Effector memory CD4-positive, alpha-beta T cell (primary cell): ENCODE data around the gene CPOX.

ENCODE experiments used
- DNase-seq, 3 donors: peaks; one replicate each; pipeline ENCODE4 v3.0.0-alpha.2; 2020
- H3K27ac ChIP-seq: 2 replicates; pipeline ENCODE4 v1.7.0; 2013; ENCODE audit warnings: mild to moderate bottlenecking, low read length, moderate library complexity; ENCODE audit not compliant: insufficient read depth, poor library complexity, severe bottlenecking
- H3K27me3 ChIP-seq: replicated peaks from 2 replicates; pipeline ENCODE4 v1.7.0; 2013; ENCODE audit warnings: mild to moderate bottlenecking, low read length; ENCODE audit not compliant: insufficient read depth, control insufficient read depth, poor library complexity, severe bottlenecking
- H3K36me3 ChIP-seq: 2 replicates; pipeline ENCODE4 v1.7.0; 2013; ENCODE audit warnings: mild to moderate bottlenecking, low read length, moderate library complexity; ENCODE audit not compliant: control insufficient read depth, insufficient read depth
- H3K4me1 ChIP-seq: 2 replicates; pipeline ENCODE4 v1.7.0; 2013; ENCODE audit warnings: low read length, mild to moderate bottlenecking; ENCODE audit not compliant: control insufficient read depth, insufficient read depth, poor library complexity, severe bottlenecking
- H3K4me3 ChIP-seq: 2 replicates; pipeline ENCODE4 v1.7.0; 2013; ENCODE audit warnings: low read length, low read depth, mild to moderate bottlenecking; ENCODE audit not compliant: insufficient read depth, poor library complexity, severe bottlenecking
- H3K9me3 ChIP-seq: 2 replicates; pipeline ENCODE4 v1.7.0; 2013; ENCODE audit warnings: mild to moderate bottlenecking, low read length, moderate library complexity; ENCODE audit not compliant: control insufficient read depth

The CPOX gene

GRCh38 chr3:98582042-98582441, 11.4 kb downstream of the CPOX start:
- Histone ChIP-seq H3K27ac (no peak overlapping the region), H3K4me3 (no peak overlapping the region), H3K9me3 (no peaks in the 10 kb centered on the region), H3K36me3 (peaks cover 25% of the 10 kb centered on the region), H3K27me3 (no peaks in the 10 kb centered on the region), H3K4me1 (no peaks in the 10 kb centered on the region)
- no peak for DNase-seq

- Histone ChIP-seq H3K4me1 (no peaks in the 10 kb centered on the region), H3K4me3 (no peak overlapping the region), H3K27me3 (no peaks in the 10 kb centered on the region), H3K36me3 (peaks cover 25% of the 10 kb centered on the region), H3K9me3 (no peaks in the 10 kb centered on the region), H3K27ac (no peak overlapping the region)
- DNase-seq = no peak
Measured at GRCh38 chr3:98581474-98581873, 11.9 kb downstream of the CPOX start.

GRCh38 chr3:98580401-98581386, 12.7 kb downstream of the CPOX start:
- H3K4me1 ChIP-seq = no peaks in the 10 kb centered on the region
- DNase-seq = no peak
- no peaks in the 10 kb centered on the region for H3K27me3 ChIP-seq
- H3K27ac ChIP-seq = no peak overlapping the region
- no peak overlapping the region for H3K4me3 ChIP-seq
- peaks cover 19% of the 10 kb centered on the region for H3K36me3 ChIP-seq
- no peaks in the 10 kb centered on the region for H3K9me3 ChIP-seq

- peaks cover 5% of the 10 kb centered on the region for H3K4me1 ChIP-seq
- no peaks in the 10 kb centered on the region for H3K27me3 ChIP-seq
- H3K4me3 ChIP-seq = no peak overlapping the region
- DNase-seq = no peak
- no peaks in the 10 kb centered on the region for H3K9me3 ChIP-seq
- peak overlapping the region; percentile 17 for H3K27ac ChIP-seq
- peaks cover 12% of the 10 kb centered on the region for H3K36me3 ChIP-seq
Measured at GRCh38 chr3:98577178-98577895, 16.1 kb downstream of the CPOX start.

- DNase-seq = no peak
- H3K27me3 ChIP-seq = no peaks in the 10 kb centered on the region
- H3K27ac ChIP-seq = no peak overlapping the region
- no peaks in the 10 kb centered on the region for H3K9me3 ChIP-seq
- H3K4me3 ChIP-seq = no peak overlapping the region
- H3K36me3 ChIP-seq = peaks cover 7% of the 10 kb centered on the region
- peaks cover 5% of the 10 kb centered on the region for H3K4me1 ChIP-seq
Measured at GRCh38 chr3:98574132-98574531, 19.3 kb downstream of the CPOX start.

GRCh38 chr3:98573181-98573728, 20.2 kb downstream of the CPOX start:
- Histone ChIP-seq H3K36me3 (no peaks in the 10 kb centered on the region), H3K4me3 (no peak overlapping the region), H3K27ac (no peak overlapping the region), H3K4me1 (peaks cover 5% of the 10 kb centered on the region), H3K27me3 (no peaks in the 10 kb centered on the region), H3K9me3 (no peaks in the 10 kb centered on the region)
- DNase-seq = no peak

GRCh38 chr3:98568402-98568801, 25.0 kb downstream of the CPOX start:
- no peak for DNase-seq
- Histone ChIP-seq H3K9me3 (no peaks in the 10 kb centered on the region), H3K27me3 (no peaks in the 10 kb centered on the region), H3K36me3 (no peaks in the 10 kb centered on the region), H3K27ac (peak overlapping the region; percentile 44), H3K4me3 (no peak overlapping the region), H3K4me1 (peaks cover 35% of the 10 kb centered on the region)

GRCh38 chr3:98567666-98568270, 25.6 kb downstream of the CPOX start:
- no peak for DNase-seq
- H3K9me3 ChIP-seq = no peaks in the 10 kb centered on the region
- peaks cover 37% of the 10 kb centered on the region for H3K4me1 ChIP-seq
- no peaks in the 10 kb centered on the region for H3K27me3 ChIP-seq
- no peaks in the 10 kb centered on the region for H3K36me3 ChIP-seq
- no peak overlapping the region for H3K4me3 ChIP-seq
- H3K27ac ChIP-seq = peak overlapping the region; percentile 44

GRCh38 chr3:98565843-98566242, 27.6 kb downstream of the CPOX start:
- Histone ChIP-seq H3K27ac (peak overlapping the region; percentile 87), H3K36me3 (no peaks in the 10 kb centered on the region), H3K27me3 (no peaks in the 10 kb centered on the region), H3K9me3 (no peaks in the 10 kb centered on the region), H3K4me1 (peaks cover 48% of the 10 kb centered on the region), H3K4me3 (no peak overlapping the region)
- no peak for DNase-seq
